ENCODE measurements around the gene PAIP2.
A peak's percentile ranks its signal among the peaks of the same experiment; 100 is the strongest.
"Not testable (repeated sequence)": the region's sequence is repeated elsewhere in the genome, so short reads cannot be mapped to it uniquely, and the experiment has no call there.

The PAIP2 gene

GRCh38 chr5:139391570-139392323, 50.1 kb downstream of the PAIP2 start:
- DNase-seq (ENCODE audit: low read depth in 2 of 2), result no peak

DNA sequence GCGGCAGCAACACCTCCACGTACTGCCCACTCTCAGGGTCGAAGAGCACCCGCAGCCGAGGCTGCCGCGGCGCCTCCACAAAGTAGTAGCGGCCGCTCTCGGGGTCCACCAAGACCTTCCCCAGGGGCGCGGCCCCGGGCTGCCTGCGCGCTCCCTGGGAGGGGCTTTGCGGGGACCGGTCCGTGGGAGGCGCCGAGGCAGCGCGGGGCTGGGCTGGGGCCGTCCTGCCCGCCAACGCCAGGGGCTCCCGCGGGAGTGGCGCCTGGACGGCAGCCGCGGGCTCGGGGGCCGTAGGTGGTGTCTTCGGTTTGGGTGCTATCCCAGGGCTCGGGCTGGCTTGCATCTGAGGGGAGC, 50.6 kb downstream of the PAIP2 start:
- no peak for DNase-seq (ENCODE audit: low read depth in 2 of 2)

DNA sequence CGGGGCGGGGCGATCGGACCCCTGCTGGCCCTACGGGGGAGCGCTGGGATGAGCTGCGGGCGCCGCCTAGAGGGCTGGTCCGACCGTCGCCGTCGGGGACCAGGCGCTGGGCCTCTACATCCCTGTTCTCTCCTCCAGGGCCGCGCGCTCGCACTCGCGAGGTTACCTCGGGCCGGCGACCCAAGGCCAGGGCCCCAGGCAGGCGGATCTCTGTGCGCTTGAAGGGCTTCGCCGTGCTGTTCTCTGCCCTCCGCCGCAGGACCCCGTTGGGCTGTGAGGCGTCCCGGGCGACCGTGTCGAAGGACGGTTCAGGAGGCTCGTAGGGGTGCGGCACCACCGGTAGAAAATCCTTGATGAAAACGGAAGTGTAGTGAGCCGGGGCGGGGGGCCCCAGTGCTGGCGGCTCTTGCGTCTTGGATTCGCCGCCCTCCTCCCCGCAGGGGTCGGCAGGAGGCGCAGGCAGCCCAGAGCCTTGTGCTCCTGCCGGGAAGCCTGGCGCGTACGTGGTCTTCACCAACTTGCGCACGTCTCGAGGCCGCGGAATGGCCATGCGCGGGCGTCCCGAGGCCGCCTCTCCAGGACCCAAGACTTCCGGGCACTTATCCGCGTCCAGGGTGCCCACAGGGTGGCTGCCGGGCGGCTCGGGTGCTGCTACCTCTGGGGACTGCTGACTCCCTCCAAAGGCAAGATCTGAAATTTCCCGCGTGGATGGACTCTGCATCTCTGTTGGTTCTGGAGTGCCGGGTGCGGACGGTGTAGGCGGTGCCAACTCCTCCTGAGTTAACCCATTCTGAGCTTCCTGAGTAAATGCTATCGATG, 51.2 kb downstream of the PAIP2 start:
- DNase-seq (ENCODE audit: low read depth in 2 of 2), result no peak

DNA sequence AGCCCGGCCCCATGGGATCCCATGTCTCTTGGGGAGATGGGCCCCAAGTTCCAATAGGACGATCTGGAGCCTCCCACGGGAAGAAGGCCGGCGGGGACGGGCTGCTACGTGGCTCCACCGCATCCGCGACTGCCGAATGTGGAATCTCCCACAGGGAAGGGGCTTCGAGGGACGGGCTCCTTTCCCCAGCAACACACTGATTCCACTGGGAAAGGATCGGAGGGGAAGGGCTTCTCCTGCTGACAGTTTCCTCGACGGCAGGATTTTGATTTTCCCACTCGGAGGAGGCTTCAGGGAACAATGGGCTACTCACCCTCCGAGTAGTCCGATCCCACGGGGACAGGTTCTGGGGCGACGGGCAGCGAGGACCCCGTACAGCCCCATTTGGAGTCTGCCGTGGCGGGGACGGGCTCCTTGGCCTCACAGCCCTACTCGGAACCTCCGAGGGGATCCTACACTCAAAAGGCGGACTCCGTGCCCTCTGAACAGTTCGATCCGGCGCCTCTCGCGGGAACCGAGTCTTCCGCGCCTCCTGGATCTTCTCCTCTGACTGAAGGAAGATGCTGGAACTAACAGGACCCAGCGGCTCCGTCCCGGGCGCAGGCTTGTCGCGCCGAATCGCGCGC, 52.0 kb downstream of the PAIP2 start:
- no peak for DNase-seq (ENCODE audit: low read depth in 2 of 2)

DNA sequence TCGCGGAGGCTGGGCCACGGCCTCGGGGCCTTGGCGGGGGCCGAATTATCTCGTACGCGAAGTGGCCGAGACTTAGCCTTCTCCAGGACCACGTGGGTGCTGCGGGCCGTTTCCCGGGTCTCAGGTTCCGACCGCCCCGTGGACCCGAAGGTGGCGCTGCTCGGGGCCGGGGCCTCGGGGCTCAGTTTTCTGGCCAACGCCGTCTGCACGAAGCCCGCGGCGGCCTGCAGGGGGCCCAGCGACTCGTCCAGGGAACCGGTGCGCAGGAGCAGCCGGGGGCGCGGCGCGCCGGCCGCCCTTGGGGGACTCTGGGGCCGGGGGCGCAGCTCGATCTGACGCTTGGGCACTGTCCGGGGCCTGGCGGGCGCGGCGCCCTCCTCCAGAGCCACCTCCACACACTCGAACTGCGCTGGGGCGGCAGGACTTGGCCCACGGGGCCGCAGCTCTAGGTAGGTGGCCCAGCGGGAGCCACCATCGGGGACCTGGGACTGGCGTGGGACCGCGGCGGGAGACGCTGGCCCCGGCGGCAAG, 52.5 kb downstream of the PAIP2 start:
- DNase-seq (ENCODE audit: low read depth in 2 of 2), result no peak

DNA sequence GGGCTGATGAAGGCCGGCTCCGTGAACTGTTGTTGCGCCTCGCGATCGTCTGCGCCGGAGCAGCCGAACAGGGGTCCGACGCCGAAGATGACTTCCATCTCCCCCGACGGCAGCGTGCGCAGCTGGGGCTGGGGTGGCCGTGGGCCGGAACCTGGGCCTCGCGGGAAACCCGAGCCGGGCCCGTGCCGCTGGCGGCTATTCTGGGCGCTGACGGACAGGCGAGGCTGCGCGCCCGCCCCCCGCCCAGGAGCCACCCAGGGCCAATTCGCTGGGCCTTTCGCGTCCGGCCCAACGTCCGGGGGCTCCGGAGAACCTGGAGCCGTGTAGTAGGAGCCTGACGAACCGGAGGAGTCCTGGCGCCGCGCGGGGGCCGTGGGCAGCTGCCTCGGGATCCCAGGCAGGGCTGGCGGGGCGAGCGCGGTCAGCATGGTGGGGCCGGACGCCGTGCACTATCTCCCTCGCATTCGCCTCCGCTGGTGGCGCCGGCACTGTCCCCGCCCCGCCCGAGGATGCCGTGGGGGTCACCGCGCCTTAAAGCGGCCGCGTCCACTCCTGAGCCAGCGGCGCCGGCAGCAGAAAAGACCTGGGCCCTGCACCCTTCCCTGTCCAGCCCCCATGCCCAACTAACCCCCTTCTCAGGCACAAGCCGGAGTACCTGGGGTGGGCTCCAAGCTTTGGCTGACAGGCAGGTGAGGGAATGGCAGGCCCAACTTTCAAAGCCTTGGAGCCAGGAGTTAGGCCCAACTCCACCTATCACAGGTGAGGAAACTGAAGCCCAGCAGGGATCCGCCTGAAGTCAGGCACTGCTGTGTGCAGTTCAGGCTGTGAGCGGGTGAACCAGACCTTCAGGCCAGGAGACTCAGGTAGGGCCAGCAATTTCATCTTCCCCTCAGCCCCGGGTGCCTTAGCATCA, 53.3 kb downstream of the PAIP2 start, which contains the start of gene PROB1:
PROB1 (minus strand) TSS at position 451 of the 913 bp plus-strand sequence; CDS start at position 428, 23 bp downstream.
- DNase-seq (ENCODE audit: low read depth in 2 of 2), result no peak

DNA sequence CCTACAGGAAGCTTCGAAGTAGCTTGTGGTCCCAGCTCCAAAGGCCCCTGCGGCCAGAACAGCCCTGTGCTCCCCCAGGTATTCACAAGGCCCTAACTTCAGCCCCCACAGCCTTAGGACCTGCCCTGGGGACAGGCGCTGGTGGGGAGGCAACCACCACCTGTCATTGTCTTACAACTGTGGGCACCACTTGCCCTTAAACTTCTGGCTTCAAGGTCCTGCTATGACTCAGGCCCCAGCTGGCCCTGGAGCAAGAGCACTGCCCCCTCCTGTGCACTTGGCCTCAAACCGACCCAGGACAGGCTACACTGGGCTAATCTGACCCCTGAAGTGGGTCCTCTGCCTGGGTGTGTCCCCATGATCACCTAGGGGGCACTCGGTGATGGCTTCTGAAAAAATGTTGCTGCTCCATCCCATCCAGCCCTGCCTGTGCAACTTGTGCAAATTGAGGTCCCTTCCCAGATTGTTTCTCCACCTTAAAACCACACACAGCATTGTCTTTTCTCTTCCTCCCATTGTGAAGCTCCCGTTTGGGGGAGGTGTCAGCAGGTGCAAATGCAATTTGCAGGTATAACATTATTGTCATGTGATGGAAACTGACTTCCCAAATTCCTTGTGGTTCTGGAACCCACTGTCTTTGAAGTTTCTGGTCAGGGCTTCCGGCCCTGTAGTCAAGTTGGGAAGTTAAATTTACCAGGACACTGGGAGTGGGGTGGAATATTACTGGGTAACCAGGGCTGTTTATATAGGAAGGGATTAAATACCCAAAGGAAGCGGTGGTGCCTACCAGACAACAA, 54.4 kb downstream of the PAIP2 start:
- no peak for DNase-seq (ENCODE audit: low read depth in 2 of 2)

GRCh38 chr5:139396691-139397090, 55.0 kb downstream of the PAIP2 start:
- DNase-seq (ENCODE audit: low read depth in 2 of 2), result no peak

- DNase-seq (ENCODE audit: low read depth in 2 of 2), result no peak
Observed at GRCh38 chr5:139397921-139398320, 56.3 kb downstream of the PAIP2 start.

- DNase-seq (ENCODE audit: low read depth in 2 of 2), result no peak
Observed at GRCh38 chr5:139399501-139400121, 58.0 kb downstream of the PAIP2 start.

DNA sequence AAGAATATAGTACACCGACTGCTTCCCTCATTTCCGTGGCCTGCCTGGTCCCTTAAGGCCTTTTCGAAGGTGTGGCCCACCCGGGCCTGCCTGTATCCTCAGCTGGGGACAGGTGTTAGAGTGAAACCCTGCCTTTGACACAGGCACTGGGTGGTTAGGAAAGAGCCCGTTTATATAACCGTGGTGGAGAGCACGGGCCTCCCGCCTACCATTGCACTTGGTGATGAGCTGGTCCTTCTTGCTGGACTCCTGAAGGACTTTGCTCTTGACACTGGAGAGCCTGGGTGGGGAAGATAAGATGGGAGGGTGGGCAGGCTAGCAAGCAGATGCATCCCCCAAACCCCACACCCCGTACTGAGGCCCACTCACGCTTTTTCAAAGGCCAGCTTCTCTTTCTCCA, 59.9 kb downstream of the PAIP2 start:
- no peak for DNase-seq (ENCODE audit: low read depth in 2 of 2)

DNA sequence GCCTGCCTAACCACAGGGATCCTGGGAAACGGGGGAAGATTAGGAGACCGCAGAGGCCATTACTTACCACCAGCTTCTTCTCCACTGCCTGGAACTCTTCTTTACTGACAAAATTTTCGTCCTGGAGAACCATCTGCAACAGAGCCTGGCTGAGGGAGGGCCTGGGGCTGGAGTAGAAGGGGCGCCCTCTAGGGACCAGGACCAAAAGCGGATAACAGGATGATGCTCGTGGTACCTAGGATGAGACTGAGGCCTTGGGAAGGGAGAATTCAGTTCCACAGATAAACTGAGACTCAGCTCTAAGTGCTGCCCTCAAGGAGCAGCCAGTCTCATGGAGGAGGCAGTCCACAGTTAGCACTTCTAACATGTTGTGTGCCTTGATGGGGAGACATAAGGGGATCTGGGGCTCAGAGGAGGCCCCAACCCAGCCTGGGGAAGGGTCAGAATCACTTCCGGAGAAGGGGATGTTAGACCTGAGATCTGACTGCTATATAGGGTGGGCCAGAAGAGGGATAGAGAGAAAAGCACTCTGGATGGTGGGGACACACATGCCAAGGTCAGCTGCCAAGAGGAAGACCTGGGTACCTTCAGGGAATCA, 61.0 kb downstream of the PAIP2 start:
- DNase-seq (ENCODE audit: low read depth in 2 of 2), result no peak

DNA sequence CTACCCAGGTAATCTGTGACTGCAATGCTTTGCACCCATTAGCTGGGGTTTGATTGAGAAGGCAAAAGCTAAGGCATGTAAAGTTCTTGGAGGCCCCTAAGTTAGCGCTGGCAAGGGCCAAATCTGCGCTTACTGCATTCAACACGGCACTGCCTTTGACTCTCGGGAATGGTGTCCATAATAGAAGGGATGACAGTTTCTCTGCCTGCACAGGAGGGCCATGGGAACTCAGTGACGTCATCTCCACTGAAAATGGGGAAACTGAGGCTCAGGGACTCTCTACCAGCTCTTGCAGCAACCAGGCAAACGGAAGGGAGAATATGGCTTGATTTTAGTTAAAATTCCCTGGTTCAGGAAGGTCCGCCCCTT, 61.7 kb downstream of the PAIP2 start:
- no peak for DNase-seq (ENCODE audit: low read depth in 2 of 2)

DNA sequence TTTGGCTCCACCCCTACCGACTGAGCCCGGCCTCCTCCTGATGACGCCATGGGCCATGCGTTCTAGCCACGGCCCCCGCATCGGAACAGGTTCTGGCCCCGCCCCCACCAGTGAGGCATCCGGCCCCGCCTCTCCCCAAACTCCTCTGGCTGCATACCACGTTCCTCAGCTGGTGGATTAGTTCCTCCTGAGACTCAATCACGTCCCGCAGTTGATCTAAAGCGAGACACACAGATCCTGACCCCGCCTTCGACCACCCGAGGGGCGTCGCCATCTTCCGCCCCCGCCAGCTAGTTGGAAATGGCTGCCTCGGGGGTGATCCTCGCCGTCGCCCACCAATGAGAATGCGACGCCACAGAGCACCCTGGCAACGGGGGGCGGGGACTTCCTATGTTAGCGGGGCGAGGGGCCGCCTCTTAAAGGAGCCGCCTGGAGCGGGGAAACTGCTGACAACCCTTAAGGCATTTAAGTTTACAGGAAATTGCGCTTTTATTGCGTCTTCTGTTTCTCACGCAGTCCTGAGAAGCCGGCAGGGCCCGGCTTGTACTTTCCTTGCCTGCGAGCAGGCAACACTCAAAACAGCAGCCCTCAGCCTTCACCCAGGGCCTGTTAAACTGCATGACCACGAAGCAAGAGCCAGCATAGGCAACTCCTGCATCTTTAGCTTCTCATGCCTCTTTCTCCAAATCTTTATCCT, 62.3 kb downstream of the PAIP2 start, which contains the start of gene SPATA24:
SPATA24 (minus strand) TSS at position 303 of the 697 bp plus-strand sequence; CDS start at position 274, 29 bp downstream.
- DNase-seq (ENCODE audit: low read depth in 2 of 2), result peak; percentile 95

DNA sequence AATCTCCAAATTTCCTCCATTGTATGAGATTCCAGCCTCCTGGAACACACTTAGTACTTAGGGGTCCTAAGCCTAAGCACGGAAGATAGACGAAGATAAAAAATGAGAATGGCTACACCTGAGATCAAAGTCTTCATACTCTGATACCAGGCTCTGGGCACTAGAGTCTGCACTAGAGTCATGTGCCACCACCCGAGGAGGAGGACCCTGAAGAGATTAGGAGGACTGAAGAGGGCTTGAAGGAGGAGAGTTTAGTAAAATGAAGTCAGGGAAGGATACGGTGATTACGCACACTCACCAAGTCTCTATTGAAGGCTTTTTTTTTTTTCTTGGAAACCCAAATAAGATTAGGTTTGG, 62.8 kb downstream of the PAIP2 start:
- no peak for DNase-seq (ENCODE audit: low read depth in 2 of 2)

- DNase-seq (ENCODE audit: low read depth in 2 of 2), result no peak
Observed at GRCh38 chr5:139406963-139407362, 65.3 kb downstream of the PAIP2 start.

GRCh38 chr5:139407517-139407916, 65.9 kb downstream of the PAIP2 start:
- no peak for DNase-seq (ENCODE audit: low read depth in 2 of 2)

DNA sequence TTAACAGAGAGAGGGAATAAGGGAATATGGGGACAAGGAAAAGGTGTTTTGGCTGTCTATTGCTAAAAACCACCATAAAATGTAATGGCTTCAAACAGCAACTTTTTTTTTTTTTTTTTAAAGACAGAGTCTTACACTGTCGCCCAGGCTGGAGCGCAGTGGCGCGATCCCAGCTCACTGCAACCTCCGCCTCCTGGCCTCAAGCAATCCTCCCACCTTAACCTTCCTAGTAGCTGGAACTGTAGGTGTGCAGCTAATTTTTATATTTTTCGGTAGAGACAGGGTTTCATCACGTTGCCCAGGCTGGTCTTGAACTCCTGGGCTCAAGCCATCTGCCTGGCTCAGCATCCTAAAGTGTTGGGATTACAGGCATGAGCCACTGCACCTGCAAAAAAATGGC, 66.5 kb downstream of the PAIP2 start:
- DNase-seq (ENCODE audit: low read depth in 2 of 2), result no peak

GRCh38 chr5:139409116-139409515, 67.5 kb downstream of the PAIP2 start:
- DNase-seq (ENCODE audit: low read depth in 2 of 2), result not testable (repeated sequence)

Data from fibroblast of skin of left biceps (primary cell).